Activated T-cell treated with anti-CD3 and anti-CD28 coated beads, Interleukin-2, amount 50 U/mL, for 4 hours (primary cell): ENCODE measurements around the gene USP49. TPM values are rescaled to one million over a fixed set of nuclear protein-coding genes. Genes with fewer than 3 reads are reported as not detected.

ENCODE experiments used
- ATAC-seq, 2 donors: fragments of 200-7000 bp; cut with Tn5 transposase; one replicate each; pipeline ENCODE4 v1.10.0; 2021
- DNase-seq: peaks from one replicate; pipeline ENCODE4 v3.0.0-alpha.2; 2020
- H3K27me3 Mint-ChIP-seq: one replicate; pipeline ENCODE4 v1.8.0; 2021; ENCODE audit warnings: low read depth, mixed read lengths
- H3K36me3 Mint-ChIP-seq: one replicate; pipeline ENCODE4 v1.8.0; 2022; ENCODE audit warnings: mixed read lengths; ENCODE audit not compliant: insufficient read depth
- H3K4me1 Mint-ChIP-seq: one replicate; pipeline ENCODE4 v1.8.0; 2021; ENCODE audit warnings: low read depth, mixed read lengths
- H3K4me3 Mint-ChIP-seq: one replicate; pipeline ENCODE4 v1.8.0; 2021; ENCODE audit warnings: mild to moderate bottlenecking, moderate library complexity, mixed read lengths
- H3K9me3 Mint-ChIP-seq: one replicate; pipeline ENCODE4 v1.8.0; 2021; ENCODE audit warnings: mixed read lengths
- total RNA-seq, 3 donors: library from RNA; stranded (reverse); gene quantifications; one replicate each; pipeline ENCODE4 v1.2.1, GENCODE V29; 2021

The USP49 gene
- total RNA-seq, 3 donors from 2014 or later = 3.7 to 4.5 (median 4.4) TPM

GRCh38 chr6:41791984-41792383, 103.2 kb downstream of the USP49 start:
- DNase-seq (no peak), ATAC-seq (no peak)
- H3K4me1 Mint-ChIP-seq = peaks cover 12% of the 10 kb centered on the region
- H3K27me3 Mint-ChIP-seq = no peaks in the 10 kb centered on the region
- H3K4me3 Mint-ChIP-seq = no peak overlapping the region
- H3K36me3 Mint-ChIP-seq = peaks cover 21% of the 10 kb centered on the region
- no peaks in the 10 kb centered on the region for H3K9me3 Mint-ChIP-seq

- no peak for ATAC-seq
- H3K36me3 Mint-ChIP-seq = peaks cover 21% of the 10 kb centered on the region
- no peak overlapping the region for H3K4me3 Mint-ChIP-seq
- no peaks in the 10 kb centered on the region for H3K27me3 Mint-ChIP-seq
- no peaks in the 10 kb centered on the region for H3K9me3 Mint-ChIP-seq
- DNase-seq = no peak
- peaks cover 12% of the 10 kb centered on the region for H3K4me1 Mint-ChIP-seq
Observed at GRCh38 chr6:41791305-41791704, 103.9 kb downstream of the USP49 start.

GRCh38 chr6:41790045-41790444, 105.1 kb downstream of the USP49 start:
- Mint-ChIP-seq H3K4me1 (peaks cover 12% of the 10 kb centered on the region), H3K4me3 (no peak overlapping the region), H3K27me3 (no peaks in the 10 kb centered on the region), H3K36me3 (peaks cover 21% of the 10 kb centered on the region), H3K9me3 (no peaks in the 10 kb centered on the region)
- ATAC-seq = no peak
- DNase-seq = no peak

- Mint-ChIP-seq H3K9me3 (no peaks in the 10 kb centered on the region), H3K36me3 (peaks cover 21% of the 10 kb centered on the region)
Observed at GRCh38 chr6:41789390-41789724, 105.8 kb downstream of the USP49 start.

GRCh38 chr6:41787219-41787917, 107.8 kb downstream of the USP49 start, which contains the start of gene TOMM6:
Gene TOMM6, plus strand, starts transcription at chr6:41787694. Its CDS starts 4 bp downstream, at chr6:41787698.
- H3K4me3 Mint-ChIP-seq = peak within 1 kb of the TSS; percentile 97

More at GRCh38 chr6:41789390-41789724, 105.8 kb downstream of the USP49 start:
- ATAC-seq (no peak), DNase-seq (no peak)
- H3K4me1 Mint-ChIP-seq = peaks cover 12% of the 10 kb centered on the region
- peak overlapping the region; percentile 97 for H3K4me3 Mint-ChIP-seq
- no peaks in the 10 kb centered on the region for H3K27me3 Mint-ChIP-seq

GRCh38 chr6:41786451-41787218, 108.5 kb downstream of the USP49 start:
- no peaks in the 10 kb centered on the region for H3K27me3 Mint-ChIP-seq
- H3K4me1 Mint-ChIP-seq = peaks cover 12% of the 10 kb centered on the region
- no peaks in the 10 kb centered on the region for H3K9me3 Mint-ChIP-seq
- peak overlapping the region; percentile 97 for H3K4me3 Mint-ChIP-seq
- H3K36me3 Mint-ChIP-seq = peaks cover 13% of the 10 kb centered on the region
- DNase-seq (peak; percentile 85), ATAC-seq (peak; percentile 81 to 84)

More at GRCh38 chr6:41787219-41787917, 107.8 kb downstream of the USP49 start, which contains the start of gene TOMM6:
- Mint-ChIP-seq H3K9me3 (no peaks in the 10 kb centered on the region), H3K4me1 (peaks cover 12% of the 10 kb centered on the region), H3K27me3 (no peaks in the 10 kb centered on the region), H3K36me3 (peaks cover 16% of the 10 kb centered on the region)
- DNase-seq = peak; percentile 94
- peak; percentile 85 to 87 for ATAC-seq

GRCh38 chr6:41785689-41786450, 109.3 kb downstream of the USP49 start:
- H3K36me3 Mint-ChIP-seq = peaks cover 13% of the 10 kb centered on the region
- no peak for DNase-seq
- peak overlapping the region; percentile 97 for H3K4me3 Mint-ChIP-seq
- no peaks in the 10 kb centered on the region for H3K9me3 Mint-ChIP-seq
- no peak for ATAC-seq
- H3K27me3 Mint-ChIP-seq = peaks cover 5% of the 10 kb centered on the region
- peaks cover 16% of the 10 kb centered on the region for H3K4me1 Mint-ChIP-seq

- ATAC-seq = no peak
- peaks cover 11% of the 10 kb centered on the region for H3K36me3 Mint-ChIP-seq
- H3K4me1 Mint-ChIP-seq = peaks cover 18% of the 10 kb centered on the region
- DNase-seq = no peak
- peaks cover 6% of the 10 kb centered on the region for H3K27me3 Mint-ChIP-seq
- no peak overlapping the region for H3K4me3 Mint-ChIP-seq
- H3K9me3 Mint-ChIP-seq = no peaks in the 10 kb centered on the region
Observed at GRCh38 chr6:41785254-41785653, 109.9 kb downstream of the USP49 start.

GRCh38 chr6:41784581-41785171, 110.5 kb downstream of the USP49 start:
- no peaks in the 10 kb centered on the region for H3K9me3 Mint-ChIP-seq
- H3K27me3 Mint-ChIP-seq = peaks cover 6% of the 10 kb centered on the region
- H3K4me3 Mint-ChIP-seq = peak overlapping the region; percentile 47
- H3K4me1 Mint-ChIP-seq = peaks cover 19% of the 10 kb centered on the region
- DNase-seq (no peak), ATAC-seq (no peak)
- peaks cover 6% of the 10 kb centered on the region for H3K36me3 Mint-ChIP-seq

- Mint-ChIP-seq H3K4me1 (peaks cover 19% of the 10 kb centered on the region), H3K4me3 (no peak overlapping the region), H3K36me3 (no peaks in the 10 kb centered on the region), H3K27me3 (peaks cover 6% of the 10 kb centered on the region), H3K9me3 (no peaks in the 10 kb centered on the region)
- DNase-seq = no peak
- no peak for ATAC-seq
Observed at GRCh38 chr6:41783106-41783780, 111.9 kb downstream of the USP49 start.

GRCh38 chr6:41781366-41781730, 113.8 kb downstream of the USP49 start:
- Mint-ChIP-seq H3K36me3 (no peaks in the 10 kb centered on the region), H3K27me3 (peaks cover 6% of the 10 kb centered on the region), H3K9me3 (no peaks in the 10 kb centered on the region), H3K4me1 (peaks cover 18% of the 10 kb centered on the region), H3K4me3 (peak overlapping the region; percentile 76)
- ATAC-seq = no peak
- DNase-seq = no peak

GRCh38 chr6:41780551-41781365, 114.4 kb downstream of the USP49 start, which contains the start of gene PRICKLE4:
Gene PRICKLE4, plus strand, starts transcription at chr6:41780782. Its CDS starts 2,692 bp downstream, at chr6:41783474.
- ATAC-seq = no peak
- H3K9me3 Mint-ChIP-seq = no peaks in the 10 kb centered on the region
- peaks cover 18% of the 10 kb centered on the region for H3K4me1 Mint-ChIP-seq
- H3K4me3 Mint-ChIP-seq = peak within 1 kb of the TSS; percentile 85
- no peaks in the 10 kb centered on the region for H3K36me3 Mint-ChIP-seq
- peaks cover 6% of the 10 kb centered on the region for H3K27me3 Mint-ChIP-seq
- no peak for DNase-seq
